ENCODE results near the gene IL2RA.

Gene IL2RA

DNA sequence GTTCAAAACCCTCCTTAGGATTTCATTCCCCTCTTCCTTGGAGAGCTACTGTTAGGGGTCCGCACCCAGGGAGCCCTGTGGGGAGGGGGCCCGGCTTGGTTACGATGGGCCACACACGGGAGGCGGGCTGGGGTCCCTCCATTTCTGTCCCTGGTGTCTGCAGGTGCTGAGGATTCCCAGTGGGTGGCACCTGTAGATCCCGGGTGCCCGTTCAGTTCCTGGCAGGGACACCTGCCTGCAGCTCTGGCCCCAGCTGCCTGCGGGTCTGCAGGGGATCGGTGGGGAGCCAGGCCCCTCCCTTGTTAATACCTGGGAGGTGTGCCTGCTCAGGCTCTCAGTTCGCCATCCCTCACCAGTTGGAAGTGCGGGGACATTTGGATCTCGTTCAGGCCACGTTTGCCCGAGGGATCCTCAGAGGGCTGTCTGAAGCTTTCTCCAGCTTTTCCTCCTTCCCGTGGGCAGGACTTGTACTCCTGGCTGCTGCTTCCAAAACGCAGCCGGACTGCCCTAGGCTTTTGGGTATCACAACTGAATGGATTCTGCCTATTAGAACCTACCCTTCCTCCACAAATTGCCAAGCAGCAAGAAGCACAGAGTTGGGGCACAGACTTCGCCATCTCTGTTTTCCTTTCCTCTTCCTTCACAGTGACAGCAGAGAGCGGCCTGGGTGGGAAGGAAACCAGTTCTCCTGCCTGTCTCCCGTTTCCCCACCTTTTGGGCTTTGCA is 62.6 kb downstream of the IL2RA start:
- H3K4me3 ChIP-seq (ENCODE audit: low read depth, low read length, poor library complexity, severe bottlenecking), result no peak overlapping the region
- H3F3A ChIP-seq (ENCODE audit: insufficient read depth, low read length), result no peaks in the 10 kb centered on the region
- TF ChIP-seq, protein P1, sequence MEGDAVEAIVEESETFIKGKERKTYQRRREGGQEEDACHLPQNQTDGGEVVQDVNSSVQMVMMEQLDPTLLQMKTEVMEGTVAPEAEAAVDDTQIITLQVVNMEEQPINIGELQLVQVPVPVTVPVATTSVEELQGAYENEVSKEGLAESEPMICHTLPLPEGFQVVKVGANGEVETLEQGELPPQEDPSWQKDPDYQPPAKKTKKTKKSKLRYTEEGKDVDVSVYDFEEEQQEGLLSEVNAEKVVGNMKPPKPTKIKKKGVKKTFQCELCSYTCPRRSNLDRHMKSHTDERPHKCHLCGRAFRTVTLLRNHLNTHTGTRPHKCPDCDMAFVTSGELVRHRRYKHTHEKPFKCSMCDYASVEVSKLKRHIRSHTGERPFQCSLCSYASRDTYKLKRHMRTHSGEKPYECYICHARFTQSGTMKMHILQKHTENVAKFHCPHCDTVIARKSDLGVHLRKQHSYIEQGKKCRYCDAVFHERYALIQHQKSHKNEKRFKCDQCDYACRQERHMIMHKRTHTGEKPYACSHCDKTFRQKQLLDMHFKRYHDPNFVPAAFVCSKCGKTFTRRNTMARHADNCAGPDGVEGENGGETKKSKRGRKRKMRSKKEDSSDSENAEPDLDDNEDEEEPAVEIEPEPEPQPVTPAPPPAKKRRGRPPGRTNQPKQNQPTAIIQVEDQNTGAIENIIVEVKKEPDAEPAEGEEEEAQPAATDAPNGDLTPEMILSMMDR (IDR thresholded peaks at IDR 0.05; ENCODE audit: low read length), result no peak
- no peak for TF ChIP-seq EZH2 (IDR thresholded peaks at IDR 0.05; ENCODE audit: borderline replicate concordance, low read length)
- no peak overlapping the region for H3K9ac ChIP-seq (ENCODE audit: low read length)
- no peaks in the 10 kb centered on the region; the same call in 1 of the 2 replicates for H3K27me3 ChIP-seq (ENCODE audit: insufficient read depth, low read length)
- no peak overlapping the region for H3K4me2 ChIP-seq (ENCODE audit: low read length)
- no peak overlapping the region for H2AFZ ChIP-seq (ENCODE audit: low read length)
- H3K9me2 ChIP-seq (ENCODE audit: low read depth, low read length), result no peaks in the 10 kb centered on the region
- H3K4me1 ChIP-seq (ENCODE audit: insufficient read depth, low read length, severe bottlenecking), result no peaks in the 10 kb centered on the region
- no peaks in the 10 kb centered on the region for H4K20me1 ChIP-seq (ENCODE audit: insufficient read depth, low read length)
- H3K9me3 ChIP-seq (ENCODE audit: low read length), result peaks cover under 1% of the 10 kb centered on the region; the same call in 1 of the 2 replicates
- H3K79me2 ChIP-seq (ENCODE audit: insufficient read depth, low read length), result no peaks in the 10 kb centered on the region
- no peaks in the 10 kb centered on the region; the same call in 1 of the 2 replicates for H3K36me3 ChIP-seq (ENCODE audit: insufficient read depth, low read length)
- H3K27ac ChIP-seq (ENCODE audit: low read depth, low read length, poor library complexity, severe bottlenecking), result no peak overlapping the region

DNA sequence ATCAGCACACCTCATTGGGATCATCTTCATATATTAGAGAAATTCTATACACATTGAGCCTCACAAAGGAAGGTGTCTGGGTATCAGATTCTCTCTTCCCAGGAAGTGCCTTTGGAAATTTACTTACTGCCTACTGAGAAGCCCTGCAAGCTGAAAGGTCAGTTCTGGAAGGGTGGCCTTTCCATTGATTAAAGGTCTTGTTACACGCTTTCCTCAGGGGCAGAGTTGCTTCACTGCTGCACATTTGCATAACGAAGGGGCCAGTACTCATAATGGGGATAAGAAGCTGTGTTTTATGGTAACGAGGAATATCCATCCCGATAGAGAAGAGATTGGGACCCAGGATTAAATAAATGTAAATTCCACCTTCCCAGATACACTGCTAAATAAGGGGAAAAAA is 65.5 kb downstream of the IL2RA start:
- no peaks in the 10 kb centered on the region for H3K9me2 ChIP-seq (ENCODE audit: low read depth, low read length)
- no peak overlapping the region for H3K4me3 ChIP-seq (ENCODE audit: low read depth, low read length, poor library complexity, severe bottlenecking)
- TF ChIP-seq, protein P1 (IDR thresholded peaks at IDR 0.05; ENCODE audit: low read length), result no peak
- no peak for TF ChIP-seq EZH2 (IDR thresholded peaks at IDR 0.05; ENCODE audit: borderline replicate concordance, low read length)
- no peak overlapping the region for H3K27ac ChIP-seq (ENCODE audit: low read depth, low read length, poor library complexity, severe bottlenecking)
- no peaks in the 10 kb centered on the region; the same call in 1 of the 2 replicates for H3K27me3 ChIP-seq (ENCODE audit: insufficient read depth, low read length)
- H3K36me3 ChIP-seq (ENCODE audit: insufficient read depth, low read length), result no peaks in the 10 kb centered on the region; the same call in 1 of the 2 replicates
- no peaks in the 10 kb centered on the region for H4K20me1 ChIP-seq (ENCODE audit: insufficient read depth, low read length)
- no peak overlapping the region for H3K4me2 ChIP-seq (ENCODE audit: low read length)
- H2AFZ ChIP-seq (ENCODE audit: low read length), result no peak overlapping the region
- H3K9me3 ChIP-seq (ENCODE audit: low read length), result peaks cover 11% of the 10 kb centered on the region
- H3K4me1 ChIP-seq (ENCODE audit: insufficient read depth, low read length, severe bottlenecking), result no peaks in the 10 kb centered on the region
- H3F3A ChIP-seq (ENCODE audit: insufficient read depth, low read length), result no peaks in the 10 kb centered on the region
- no peak overlapping the region for H3K9ac ChIP-seq (ENCODE audit: low read length)
- no peaks in the 10 kb centered on the region for H3K79me2 ChIP-seq (ENCODE audit: insufficient read depth, low read length)

DNA sequence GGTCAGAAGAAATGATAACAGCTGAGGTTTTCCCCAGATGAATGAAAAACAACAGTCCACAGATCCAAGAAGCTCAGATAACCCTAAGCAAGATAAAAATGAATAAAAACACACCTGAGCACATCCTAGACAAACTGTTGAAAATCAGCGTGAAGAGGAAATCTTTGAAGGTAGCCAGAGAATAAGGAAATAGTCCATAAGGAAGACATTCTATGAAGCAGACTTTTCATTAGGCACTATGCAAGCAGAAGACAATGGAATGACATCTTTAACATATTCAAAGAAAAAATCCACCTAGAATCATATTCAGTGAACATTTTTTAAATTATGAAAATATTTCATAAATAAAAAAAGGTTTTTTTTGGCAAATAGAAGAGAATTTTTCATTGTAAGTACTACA is 69.8 kb downstream of the IL2RA start:
- no peaks in the 10 kb centered on the region for H4K20me1 ChIP-seq (ENCODE audit: insufficient read depth, low read length)
- H3K4me2 ChIP-seq (ENCODE audit: low read length), result no peak overlapping the region
- H3K36me3 ChIP-seq (ENCODE audit: insufficient read depth, low read length), result no peaks in the 10 kb centered on the region; the same call in 1 of the 2 replicates
- H3K27me3 ChIP-seq (ENCODE audit: insufficient read depth, low read length), result no peaks in the 10 kb centered on the region; the same call in 1 of the 2 replicates
- no peaks in the 10 kb centered on the region for H3K79me2 ChIP-seq (ENCODE audit: insufficient read depth, low read length)
- H3K4me3 ChIP-seq (ENCODE audit: low read depth, low read length, poor library complexity, severe bottlenecking), result no peak overlapping the region
- no peaks in the 10 kb centered on the region for H3F3A ChIP-seq (ENCODE audit: insufficient read depth, low read length)
- TF ChIP-seq, protein P1 (IDR thresholded peaks at IDR 0.05; ENCODE audit: low read length), result no peak
- no peak for TF ChIP-seq EZH2 (IDR thresholded peaks at IDR 0.05; ENCODE audit: borderline replicate concordance, low read length)
- peaks cover 13% of the 10 kb centered on the region for H3K9me3 ChIP-seq (ENCODE audit: low read length)
- H3K9me2 ChIP-seq (ENCODE audit: low read depth, low read length), result no peaks in the 10 kb centered on the region
- no peak overlapping the region for H2AFZ ChIP-seq (ENCODE audit: low read length)
- H3K27ac ChIP-seq (ENCODE audit: low read depth, low read length, poor library complexity, severe bottlenecking), result no peak overlapping the region
- peaks cover 9% of the 10 kb centered on the region for H3K4me1 ChIP-seq (ENCODE audit: insufficient read depth, low read length, severe bottlenecking)
- no peak overlapping the region for H3K9ac ChIP-seq (ENCODE audit: low read length)
